ENCODE measurements around the gene SASH1.

The SASH1 gene

GRCh38 chr6:148311966-148312669 is 30.5 kb upstream of the SASH1 start:
- TF ChIP-seq POLR2A (IDR thresholded peaks at IDR 0.05; ENCODE audit: low read depth, low read length) (no peak), POLR2AphosphoS5 (IDR thresholded peaks at IDR 0.05; ENCODE audit: low read depth, low read length) (no peak), TAF1 (IDR thresholded peaks at IDR 0.05; ENCODE audit: borderline replicate concordance, low read depth, low read length) (no peak)
- DNase-seq (ENCODE audit: insufficient read length) = no peak
- FAIRE-seq = no peak

GRCh38 chr6:148313488-148313887 is 29.1 kb upstream of the SASH1 start:
- DNase-seq (ENCODE audit: insufficient read length) (no peak), FAIRE-seq (no peak)
- TF ChIP-seq POLR2AphosphoS5 (IDR thresholded peaks at IDR 0.05; ENCODE audit: low read depth, low read length) (no peak), POLR2A (IDR thresholded peaks at IDR 0.05; ENCODE audit: low read depth, low read length) (no peak), TAF1 (IDR thresholded peaks at IDR 0.05; ENCODE audit: borderline replicate concordance, low read depth, low read length) (no peak)

GRCh38 chr6:148316308-148316707 is 26.3 kb upstream of the SASH1 start:
- FAIRE-seq = no peak
- no peak for DNase-seq (ENCODE audit: insufficient read length)
- TF ChIP-seq TAF1 (IDR thresholded peaks at IDR 0.05; ENCODE audit: borderline replicate concordance, low read depth, low read length) (no peak), POLR2A (IDR thresholded peaks at IDR 0.05; ENCODE audit: low read depth, low read length) (no peak), POLR2AphosphoS5 (IDR thresholded peaks at IDR 0.05; ENCODE audit: low read depth, low read length) (no peak)

GRCh38 chr6:148317051-148317450 is 25.6 kb upstream of the SASH1 start:
- FAIRE-seq (no peak), DNase-seq (ENCODE audit: insufficient read length) (no peak)
- TF ChIP-seq TAF1 (IDR thresholded peaks at IDR 0.05; ENCODE audit: borderline replicate concordance, low read depth, low read length) = no peak
- no peak for TF ChIP-seq POLR2AphosphoS5 (IDR thresholded peaks at IDR 0.05; ENCODE audit: low read depth, low read length)
- no peak for TF ChIP-seq POLR2A (IDR thresholded peaks at IDR 0.05; ENCODE audit: low read depth, low read length)

- no peak for FAIRE-seq
- DNase-seq (ENCODE audit: insufficient read length) = no peak
Measured at GRCh38 chr6:148317739-148318138, 24.9 kb upstream of the SASH1 start.

GRCh38 chr6:148322704-148323103 is 19.9 kb upstream of the SASH1 start:
- DNase-seq (ENCODE audit: insufficient read length) (no peak), FAIRE-seq (no peak)
- TF ChIP-seq TAF1 (IDR thresholded peaks at IDR 0.05; ENCODE audit: borderline replicate concordance, low read depth, low read length) (no peak), POLR2AphosphoS5 (IDR thresholded peaks at IDR 0.05; ENCODE audit: low read depth, low read length) (no peak), POLR2A (IDR thresholded peaks at IDR 0.05; ENCODE audit: low read depth, low read length) (no peak)

More at GRCh38 chr6:148317739-148318138, 24.9 kb upstream of the SASH1 start:
- no peak for TF ChIP-seq POLR2A (IDR thresholded peaks at IDR 0.05; ENCODE audit: low read depth, low read length)
- TF ChIP-seq POLR2AphosphoS5 (IDR thresholded peaks at IDR 0.05; ENCODE audit: low read depth, low read length) = no peak
- TF ChIP-seq TAF1 (IDR thresholded peaks at IDR 0.05; ENCODE audit: borderline replicate concordance, low read depth, low read length) = no peak

GRCh38 chr6:148323344-148323743 is 19.3 kb upstream of the SASH1 start:
- TF ChIP-seq POLR2A (IDR thresholded peaks at IDR 0.05; ENCODE audit: low read depth, low read length) (no peak), TAF1 (IDR thresholded peaks at IDR 0.05; ENCODE audit: borderline replicate concordance, low read depth, low read length) (no peak), POLR2AphosphoS5 (IDR thresholded peaks at IDR 0.05; ENCODE audit: low read depth, low read length) (no peak)
- FAIRE-seq (no peak), DNase-seq (ENCODE audit: insufficient read length) (no peak)

GRCh38 chr6:148324297-148324985 is 18.2 kb upstream of the SASH1 start:
- no peak for FAIRE-seq
- DNase-seq (ENCODE audit: insufficient read length) = no peak
- TF ChIP-seq POLR2A (IDR thresholded peaks at IDR 0.05; ENCODE audit: low read depth, low read length) = no peak
- no peak for TF ChIP-seq POLR2AphosphoS5 (IDR thresholded peaks at IDR 0.05; ENCODE audit: low read depth, low read length)
- TF ChIP-seq TAF1 (IDR thresholded peaks at IDR 0.05; ENCODE audit: borderline replicate concordance, low read depth, low read length) = no peak

GRCh38 chr6:148325316-148326068 is 17.1 kb upstream of the SASH1 start:
- DNase-seq (ENCODE audit: insufficient read length) (no peak), FAIRE-seq (no peak)
- TF ChIP-seq POLR2A (IDR thresholded peaks at IDR 0.05; ENCODE audit: low read depth, low read length) (no peak), POLR2AphosphoS5 (IDR thresholded peaks at IDR 0.05; ENCODE audit: low read depth, low read length) (no peak), TAF1 (IDR thresholded peaks at IDR 0.05; ENCODE audit: borderline replicate concordance, low read depth, low read length) (no peak)

- TF ChIP-seq POLR2A (IDR thresholded peaks at IDR 0.05; ENCODE audit: low read depth, low read length) (no peak), POLR2AphosphoS5 (IDR thresholded peaks at IDR 0.05; ENCODE audit: low read depth, low read length) (no peak), TAF1 (IDR thresholded peaks at IDR 0.05; ENCODE audit: borderline replicate concordance, low read depth, low read length) (no peak)
- FAIRE-seq (no peak), DNase-seq (ENCODE audit: insufficient read length) (no peak)
Measured at GRCh38 chr6:148328876-148329555, 13.6 kb upstream of the SASH1 start.
